Kidney (tissue), 14 donors: Measurements from ENCODE around the gene RAP1A. TPM values are rescaled to one million over a fixed set of nuclear protein-coding genes. Genes with fewer than 3 reads are reported as not detected.

ENCODE experiments used
- DNase-seq, 5 donors: peaks; one replicate each; pipeline ENCODE4 v3.0.0-alpha.2; 2013 to 2020
- FAIRE-seq: peaks from 2 replicates; lab custom pipeline; 2012; peaks lifted over from hg19 to GRCh38; lab: Jason Lieb, UNC
- H3K27ac ChIP-seq, 2 donors: one replicate each; pipeline ENCODE4 v1.7.0; 2013; ENCODE audit warnings: low read depth in 2 of 2, low read length in 2 of 2, inconsistent platforms in 1 of 2
- H3K27me3 ChIP-seq: one replicate; pipeline ENCODE4 v1.7.1; 2013; ENCODE audit warnings: low read length, inconsistent platforms; ENCODE audit not compliant: control insufficient read depth, insufficient read depth
- H3K36me3 ChIP-seq, 3 donors: one replicate each; pipeline versions ENCODE4 v1.7.0 to v1.7.1; 2013; ENCODE audit warnings: low read length in 3 of 3, control low read depth in 1 of 3, inconsistent platforms in 1 of 3; ENCODE audit not compliant: insufficient read depth in 3 of 3, control insufficient read depth in 2 of 3
- H3K4me1 ChIP-seq, 3 donors: one replicate each; pipeline versions ENCODE4 v1.7.0 to v1.7.1; 2013; ENCODE audit warnings: low read length in 3 of 3, inconsistent platforms in 1 of 3, low read depth in 1 of 3; ENCODE audit not compliant: control insufficient read depth in 2 of 3, insufficient read depth in 2 of 3
- H3K4me3 ChIP-seq, 3 donors: one replicate each; pipeline versions ENCODE4 v1.7.0 to v1.8.1; 2013; ENCODE audit warnings: low read length in 3 of 3, control low read depth in 1 of 3, inconsistent platforms in 1 of 3
- H3K9ac ChIP-seq, 3 donors: one replicate each; pipeline versions ENCODE4 v1.7.0 to v1.7.1; 2013; ENCODE audit warnings: low read length in 3 of 3, control low read depth in 1 of 3, inconsistent platforms in 1 of 3
- H3K9me3 ChIP-seq, 3 donors: one replicate each; pipeline versions ENCODE4 v1.7.0 to v1.7.1; 2013; ENCODE audit warnings: low read length in 3 of 3, control low read depth in 1 of 3, inconsistent platforms in 1 of 3; ENCODE audit not compliant: control insufficient read depth in 2 of 3, insufficient read depth in 1 of 3
- intact Hi-C: fragments of 100-400 bp; cut with DNase I; formaldehyde crosslinking; loops from one replicate; pipeline ENCODE4 v1.11.1; 2022
- polyA plus RNA-seq: library from polyadenylated mRNA; stranded (reverse); fragments of 350-450 nt; fragmentation: Illumina TruSeq; extraction: RNeasy Lipid Tissue Mini Kit (QIAGEN cat#74804); gene quantifications from one replicate; pipeline ENCODE4 v1.2.3, GENCODE V29; 2014; ENCODE audit warnings: low read depth, low replicate concordance; ENCODE audit not compliant: insufficient read depth
- total RNA-seq: library from RNA; stranded (reverse); fragmentation: NEBNext Ultra II Directional; extraction: Animal tissue kit (Norgen Biotek cat#: 25700); gene quantifications from one replicate; pipeline ENCODE4 v1.2.1, GENCODE V29; 2021
- TF ChIP-seq, protein P1 (sequence below): IDR thresholded peaks from 3 replicates; pipeline ENCODE4 v1.5.1; 2012; ENCODE audit warnings: mild to moderate bottlenecking, moderate library complexity, borderline replicate concordance; ENCODE audit not compliant: insufficient read depth; ENCODE audit errors: extremely low read depth
- donor health status: control.
- donor health status: control.
- donor health status: control.
- donor health status: control.
- donor health status: control.
- donor health status: DM: yes; HTN: yes; CAD: no.
- donor health status: Normal renal cell carcinoma (clear cell type).

RAP1A gene
- total and polyA plus RNA-seq, 2 donors from 2014 or later: 55.8 to 91.3 TPM

DNA sequence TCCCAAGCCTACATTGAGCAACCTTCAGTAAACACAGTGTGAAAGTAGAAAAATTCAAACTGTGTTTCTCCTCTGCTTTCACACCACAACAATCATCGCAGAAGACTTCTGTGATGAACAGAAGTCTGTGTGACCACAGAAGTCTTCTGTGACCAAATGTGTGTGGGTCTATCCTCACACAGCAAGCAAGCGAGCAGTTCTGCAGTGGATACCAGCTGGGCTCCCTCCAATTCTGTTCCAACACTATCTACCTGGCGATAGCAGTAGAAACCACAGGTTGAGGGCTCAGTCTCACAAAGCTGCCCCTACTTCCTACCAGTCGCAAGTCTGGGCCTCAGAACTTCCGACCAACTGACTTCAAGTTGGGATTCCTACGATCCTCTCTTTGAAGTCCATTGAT lies 21.0 kb upstream of the RAP1A start:
- Histone ChIP-seq H3K4me1 (no peaks in the 10 kb centered on the region), H3K27me3 (no peaks in the 10 kb centered on the region), H3K27ac (no peak overlapping the region), H3K4me3 (no peak overlapping the region), H3K9me3 (no peaks in the 10 kb centered on the region), H3K9ac (no peak overlapping the region), H3K36me3 (no peaks in the 10 kb centered on the region)
- FAIRE-seq (no peak), DNase-seq (no peak)
- intact Hi-C loops: no loop called here
- TF ChIP-seq, protein P1, sequence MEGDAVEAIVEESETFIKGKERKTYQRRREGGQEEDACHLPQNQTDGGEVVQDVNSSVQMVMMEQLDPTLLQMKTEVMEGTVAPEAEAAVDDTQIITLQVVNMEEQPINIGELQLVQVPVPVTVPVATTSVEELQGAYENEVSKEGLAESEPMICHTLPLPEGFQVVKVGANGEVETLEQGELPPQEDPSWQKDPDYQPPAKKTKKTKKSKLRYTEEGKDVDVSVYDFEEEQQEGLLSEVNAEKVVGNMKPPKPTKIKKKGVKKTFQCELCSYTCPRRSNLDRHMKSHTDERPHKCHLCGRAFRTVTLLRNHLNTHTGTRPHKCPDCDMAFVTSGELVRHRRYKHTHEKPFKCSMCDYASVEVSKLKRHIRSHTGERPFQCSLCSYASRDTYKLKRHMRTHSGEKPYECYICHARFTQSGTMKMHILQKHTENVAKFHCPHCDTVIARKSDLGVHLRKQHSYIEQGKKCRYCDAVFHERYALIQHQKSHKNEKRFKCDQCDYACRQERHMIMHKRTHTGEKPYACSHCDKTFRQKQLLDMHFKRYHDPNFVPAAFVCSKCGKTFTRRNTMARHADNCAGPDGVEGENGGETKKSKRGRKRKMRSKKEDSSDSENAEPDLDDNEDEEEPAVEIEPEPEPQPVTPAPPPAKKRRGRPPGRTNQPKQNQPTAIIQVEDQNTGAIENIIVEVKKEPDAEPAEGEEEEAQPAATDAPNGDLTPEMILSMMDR: no peak

DNA sequence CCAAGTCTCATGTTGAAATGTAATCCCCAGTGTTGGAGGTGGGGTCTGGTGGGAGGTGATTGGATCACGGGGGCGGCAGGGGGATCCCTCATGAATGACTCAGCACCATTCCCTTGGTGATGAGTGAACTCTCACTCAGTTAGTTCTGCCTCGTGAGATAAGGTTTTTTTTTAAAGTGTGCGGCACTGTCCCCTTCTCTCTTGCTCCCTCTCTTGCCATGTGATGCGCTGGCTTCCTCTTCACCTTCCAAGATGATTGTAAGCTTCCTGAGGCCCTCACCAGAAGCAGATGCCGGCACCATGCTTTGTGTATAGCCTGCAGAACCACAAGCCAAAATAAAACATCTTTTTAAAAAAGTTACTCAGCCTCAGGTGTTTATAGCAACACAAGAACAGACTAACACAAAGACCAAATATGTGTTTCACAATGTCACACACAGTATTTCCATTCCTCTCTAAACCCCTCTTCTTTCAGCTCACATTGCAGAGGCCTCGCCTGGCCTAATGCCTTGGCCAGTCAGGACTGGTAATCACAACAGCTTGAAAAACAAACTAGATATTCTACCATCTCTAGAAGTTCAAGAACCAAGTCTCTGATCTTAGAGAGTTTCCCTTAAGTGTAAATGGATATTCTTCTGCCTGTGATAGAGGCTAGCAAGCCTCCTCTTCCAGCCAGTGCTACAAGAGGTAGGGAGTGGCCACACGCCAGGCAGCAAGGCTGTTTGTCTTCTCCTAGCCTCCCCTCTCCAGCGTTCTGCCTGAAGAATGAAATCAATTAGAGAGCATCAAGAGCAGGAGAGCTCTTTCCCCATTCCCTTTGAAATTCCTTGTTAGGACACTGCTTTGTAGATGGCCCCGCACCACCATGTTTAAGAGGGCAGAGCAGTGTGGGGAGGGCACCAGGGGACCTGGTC lies 19.6 kb upstream of the RAP1A start:
- no peak overlapping the region for H3K27ac ChIP-seq
- no peak overlapping the region for H3K4me3 ChIP-seq
- H3K9ac ChIP-seq: no peak overlapping the region
- H3K4me1 ChIP-seq: no peaks in the 10 kb centered on the region
- intact Hi-C loops: no loop called here
- no peak for FAIRE-seq
- TF ChIP-seq, protein P1: no peak
- no peaks in the 10 kb centered on the region for H3K27me3 ChIP-seq
- DNase-seq: no peak
- H3K36me3 ChIP-seq: no peaks in the 10 kb centered on the region
- H3K9me3 ChIP-seq: no peaks in the 10 kb centered on the region

DNA sequence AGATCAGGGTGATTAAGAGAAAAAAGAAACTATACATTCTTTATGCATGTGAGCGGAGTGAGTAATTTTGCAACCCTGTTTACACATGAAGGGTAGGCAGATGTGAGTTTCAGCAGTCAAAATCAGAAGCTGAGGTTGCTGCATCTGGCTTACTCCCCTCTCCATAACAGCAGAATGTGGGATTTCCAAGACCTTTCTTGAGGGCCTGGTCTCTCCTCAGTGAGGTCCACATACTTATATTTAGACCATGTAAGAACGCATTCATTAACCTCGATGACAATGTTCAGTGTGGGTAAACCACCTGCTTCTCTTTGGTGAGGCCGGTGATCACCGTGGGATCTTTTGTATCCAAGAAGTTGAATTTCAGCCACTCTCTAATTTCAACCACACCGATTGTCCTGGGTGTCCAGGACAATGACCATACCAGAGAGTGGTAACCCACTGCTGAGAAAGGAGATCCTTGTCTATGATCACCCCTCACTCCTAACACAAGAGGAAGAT lies 18.7 kb upstream of the RAP1A start:
- Histone ChIP-seq H3K36me3 (no peaks in the 10 kb centered on the region), H3K9ac (no peak overlapping the region), H3K4me3 (no peak overlapping the region), H3K9me3 (no peaks in the 10 kb centered on the region), H3K27ac (no peak overlapping the region), H3K27me3 (no peaks in the 10 kb centered on the region), H3K4me1 (no peaks in the 10 kb centered on the region)
- intact Hi-C loops: no loop called here
- TF ChIP-seq, protein P1: no peak
- DNase-seq (no peak), FAIRE-seq (no peak)
